ENCODE data around the gene PTPRT. TPM values are rescaled to one million over a fixed set of nuclear protein-coding genes. Genes with fewer than 3 reads are reported as not detected.

Gene PTPRT
- total and polyA plus RNA-seq, 2 of the 4 experiments (the other 2 are of a cell fraction) = not detected

DNA sequence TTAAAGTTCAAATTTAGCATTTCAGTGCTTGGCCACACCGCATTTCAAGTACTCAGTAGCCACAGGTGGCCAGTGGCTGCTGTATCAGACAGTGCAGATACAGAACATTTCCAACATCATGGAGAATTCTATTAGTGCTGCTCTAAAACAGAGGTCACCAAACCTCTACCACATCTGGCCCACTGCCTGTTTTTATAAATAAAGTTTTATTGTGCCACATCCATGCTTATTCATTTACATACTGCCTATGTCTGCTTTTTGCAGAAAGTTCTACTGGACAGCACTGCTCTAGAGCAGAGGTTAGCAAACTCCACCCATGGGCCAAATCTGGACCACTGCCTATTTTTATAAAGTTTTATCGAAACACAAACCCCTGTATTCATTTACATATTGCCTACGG, 3.7 kb upstream of the PTPRT start:
- TF ChIP-seq BHLHE40 (IDR thresholded peaks at IDR 0.05; ENCODE audit: low read depth, low read length) (no peak), SMC3 (IDR thresholded peaks at IDR 0.05; ENCODE audit: low read depth, low read length) (no peak), MAZ (IDR thresholded peaks at IDR 0.05; ENCODE audit: borderline replicate concordance, low read depth, low read length) (no peak), POLR2A (IDR thresholded peaks at IDR 0.05; ENCODE audit: low read depth, low read length) (no peak), CHD1 (IDR thresholded peaks at IDR 0.05; ENCODE audit: low read depth, low read length) (no peak)
- TF ChIP-seq, protein P1, sequence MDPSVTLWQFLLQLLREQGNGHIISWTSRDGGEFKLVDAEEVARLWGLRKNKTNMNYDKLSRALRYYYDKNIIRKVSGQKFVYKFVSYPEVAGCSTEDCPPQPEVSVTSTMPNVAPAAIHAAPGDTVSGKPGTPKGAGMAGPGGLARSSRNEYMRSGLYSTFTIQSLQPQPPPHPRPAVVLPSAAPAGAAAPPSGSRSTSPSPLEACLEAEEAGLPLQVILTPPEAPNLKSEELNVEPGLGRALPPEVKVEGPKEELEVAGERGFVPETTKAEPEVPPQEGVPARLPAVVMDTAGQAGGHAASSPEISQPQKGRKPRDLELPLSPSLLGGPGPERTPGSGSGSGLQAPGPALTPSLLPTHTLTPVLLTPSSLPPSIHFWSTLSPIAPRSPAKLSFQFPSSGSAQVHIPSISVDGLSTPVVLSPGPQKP (IDR thresholded peaks at IDR 0.05; ENCODE audit: borderline replicate concordance, low read depth, low read length) = no peak
- Histone ChIP-seq H3K4me2 (ENCODE audit: low read depth, low read length) (no peak overlapping the region), H4K5ac (ENCODE audit: low read depth, low read length) (no peak overlapping the region), H2BK20ac (ENCODE audit: low read depth, low read length) (no peak overlapping the region), H3K79me1 (ENCODE audit: low read depth in 1 of 2, low read length in 2 of 2) (no peaks in the 10 kb centered on the region), H4K8ac (ENCODE audit: low read depth in 2 of 2, low read length in 2 of 2) (no peak overlapping the region), H3K23ac (ENCODE audit: low read depth, low read length) (no peak overlapping the region), H3K4me3 (ENCODE audit: insufficient read depth, low read depth, low read length) (no peak overlapping the region), H3K9ac (ENCODE audit: low read depth, low read length) (no peak overlapping the region), H2BK120ac (ENCODE audit: low read depth, low read length) (no peak overlapping the region), H3K27ac (ENCODE audit: insufficient read depth, low read length) (no peak overlapping the region), H2BK5ac (ENCODE audit: low read depth, low read length, poor library complexity, severe bottlenecking) (no peak overlapping the region), H3K27me3 (ENCODE audit: control insufficient read depth, insufficient read depth, low read length) (peaks cover 12% of the 10 kb centered on the region), H2AK9ac (replicated peaks; ENCODE audit: low read depth, low read length, poor library complexity) (no peak overlapping the region), H3K4ac (ENCODE audit: low read depth, low read length) (no peak overlapping the region), H3K14ac (replicated peaks; ENCODE audit: low read depth, low read length) (no peak overlapping the region), H2AK5ac (ENCODE audit: low read depth, low read length) (no peak overlapping the region), H3K9me1 (ENCODE audit: insufficient read depth, low read length) (no peaks in the 10 kb centered on the region), H3K56ac (ENCODE audit: extremely low read depth, insufficient read depth, low read length) (no peak overlapping the region), H4K91ac (ENCODE audit: insufficient read depth, low read depth, low read length) (no peak overlapping the region), H4K20me1 (ENCODE audit: insufficient read depth, low read length) (no peaks in the 10 kb centered on the region), H3K36me3 (ENCODE audit: control insufficient read depth, insufficient read depth, low read length) (no peaks in the 10 kb centered on the region), H2BK15ac (ENCODE audit: low read depth, low read length) (no peak overlapping the region), H3K18ac (ENCODE audit: low read depth, low read length) (no peak overlapping the region), H2AFZ (replicated peaks; ENCODE audit: low read length, poor library complexity) (no peak overlapping the region), H3K4me1 (ENCODE audit: control insufficient read depth, insufficient read depth, low read length) (no peaks in the 10 kb centered on the region), H3K9me3 (ENCODE audit: control insufficient read depth, insufficient read depth, low read length) (no peaks in the 10 kb centered on the region)
- CTCF ChIA-PET = no interaction called here
- no peak for ATAC-seq (ENCODE audit: low read depth)
- no peak for DNase-seq
- no TSS peak for BruUV-seq (replicated peaks)
- no CpG with 5 or more reads among the region's 3 CpGs for WGBS, 2 experiments (ENCODE audit: extremely low coverage in 2 of 2, insufficient read length in 1 of 2)
- intact Hi-C loops (cut with micrococcal nuclease) = no loop called here
- in situ Hi-C loops (cut with MboI; ENCODE audit: low sequenced_read_pairs) = loop anchor here (5.0 kb wide), 1 partner anchor 1456 kb away; no protein-coding TSS in a partner anchor
- dilution Hi-C loops (cut with HindIII; ENCODE audit: low sequenced_read_pairs, unreplicated experiment) = no loop called here
- POLR2A ChIA-PET (ENCODE audit: unreplicated experiment) = no interaction called here

Data from IMR-90 (cell line).